CD4-positive, alpha-beta T cell treated with Interleukin-6 for 4 hours (primary cell): ENCODE results near the gene CCDC120.

Source experiments
- DNase-seq: peaks from one replicate; pipeline ENCODE4 v3.0.0-alpha.2; 2020; ENCODE audit warnings: mixed read lengths

The CCDC120 gene, protein sequence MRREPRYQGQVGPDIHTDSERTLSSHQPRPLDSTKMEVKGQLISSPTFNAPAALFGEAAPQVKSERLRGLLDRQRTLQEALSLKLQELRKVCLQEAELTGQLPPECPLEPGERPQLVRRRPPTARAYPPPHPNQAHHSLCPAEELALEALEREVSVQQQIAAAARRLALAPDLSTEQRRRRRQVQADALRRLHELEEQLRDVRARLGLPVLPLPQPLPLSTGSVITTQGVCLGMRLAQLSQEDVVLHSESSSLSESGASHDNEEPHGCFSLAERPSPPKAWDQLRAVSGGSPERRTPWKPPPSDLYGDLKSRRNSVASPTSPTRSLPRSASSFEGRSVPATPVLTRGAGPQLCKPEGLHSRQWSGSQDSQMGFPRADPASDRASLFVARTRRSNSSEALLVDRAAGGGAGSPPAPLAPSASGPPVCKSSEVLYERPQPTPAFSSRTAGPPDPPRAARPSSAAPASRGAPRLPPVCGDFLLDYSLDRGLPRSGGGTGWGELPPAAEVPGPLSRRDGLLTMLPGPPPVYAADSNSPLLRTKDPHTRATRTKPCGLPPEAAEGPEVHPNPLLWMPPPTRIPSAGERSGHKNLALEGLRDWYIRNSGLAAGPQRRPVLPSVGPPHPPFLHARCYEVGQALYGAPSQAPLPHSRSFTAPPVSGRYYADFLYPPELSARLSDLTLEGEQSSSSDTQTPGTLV

DNA sequence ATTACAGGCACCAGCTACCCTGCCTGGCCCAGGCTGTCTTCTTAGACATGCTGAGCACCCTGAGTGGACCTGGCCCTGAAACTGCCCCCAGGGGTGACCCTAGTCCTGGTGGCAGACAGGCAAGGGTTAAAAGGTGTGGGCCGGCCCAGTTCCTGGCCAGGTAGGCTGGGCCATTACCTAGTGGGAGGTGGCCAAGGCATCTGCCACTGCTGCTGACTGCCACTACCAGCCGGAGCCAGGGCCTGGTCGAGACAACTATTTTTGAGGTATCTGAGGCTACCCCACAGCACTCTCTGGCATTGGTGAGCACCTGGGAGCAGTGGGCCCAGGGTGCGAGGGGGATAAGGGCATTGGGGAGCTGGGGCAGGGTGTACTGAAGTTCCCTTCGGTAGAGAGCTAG is at the start of gene CCDC120:
Gene CCDC120 (plus strand): TSS at position 206 of the 400 bp plus-strand sequence. CDS start 3,043 bp downstream, outside the sequence.
- DNase-seq = no peak

DNA sequence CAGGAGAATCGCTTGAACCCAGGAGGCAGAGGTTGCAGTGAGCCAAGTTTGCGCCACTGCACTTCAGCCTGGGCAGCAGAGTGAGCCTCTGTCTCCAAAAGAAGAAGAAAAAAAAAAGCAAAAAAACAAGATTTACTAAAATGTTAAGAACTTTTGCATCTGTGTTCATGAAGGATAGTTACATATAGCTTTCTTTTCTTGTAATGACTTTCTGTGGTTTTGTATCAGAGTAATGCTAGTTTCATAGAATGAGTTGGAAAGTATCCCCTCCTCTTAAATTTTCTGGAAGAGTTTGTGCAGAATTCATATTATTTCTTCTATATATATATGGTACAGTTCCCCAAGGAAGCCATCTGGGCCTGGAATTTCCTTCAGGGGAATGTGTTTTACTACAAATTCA is 39.7 kb upstream of the CCDC120 start:
- DNase-seq = no peak

DNA sequence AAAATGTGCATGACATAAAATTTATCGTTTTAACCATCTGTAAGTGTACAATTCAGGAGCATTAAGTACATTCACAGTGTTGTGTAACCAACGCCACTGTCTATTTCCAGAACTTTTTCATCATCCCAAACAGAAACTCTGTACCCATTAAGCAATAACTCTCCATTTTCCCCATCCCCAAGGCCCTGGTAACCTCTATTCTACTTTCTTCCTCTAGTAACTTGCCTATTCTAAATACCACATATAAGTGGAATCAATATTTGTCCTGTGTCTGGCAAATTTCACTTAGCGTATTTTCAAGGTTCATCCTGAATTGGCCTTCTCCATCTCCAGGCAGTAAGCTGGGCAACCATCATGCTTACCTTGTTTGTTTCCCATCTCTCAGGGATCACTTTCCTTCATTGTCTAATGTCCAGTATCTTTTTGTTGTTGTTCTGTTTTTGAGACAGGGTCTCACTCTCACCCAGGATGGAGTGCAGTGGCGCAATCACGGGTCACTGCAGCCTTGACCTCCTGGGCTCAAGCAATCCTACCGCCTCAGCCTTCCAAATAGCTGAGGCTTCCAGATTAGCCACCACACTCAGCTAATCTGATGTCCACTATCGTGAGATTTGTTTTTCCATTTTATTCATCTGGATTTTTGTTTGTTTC is 39.1 kb upstream of the CCDC120 start:
- DNase-seq = no peak

DNA sequence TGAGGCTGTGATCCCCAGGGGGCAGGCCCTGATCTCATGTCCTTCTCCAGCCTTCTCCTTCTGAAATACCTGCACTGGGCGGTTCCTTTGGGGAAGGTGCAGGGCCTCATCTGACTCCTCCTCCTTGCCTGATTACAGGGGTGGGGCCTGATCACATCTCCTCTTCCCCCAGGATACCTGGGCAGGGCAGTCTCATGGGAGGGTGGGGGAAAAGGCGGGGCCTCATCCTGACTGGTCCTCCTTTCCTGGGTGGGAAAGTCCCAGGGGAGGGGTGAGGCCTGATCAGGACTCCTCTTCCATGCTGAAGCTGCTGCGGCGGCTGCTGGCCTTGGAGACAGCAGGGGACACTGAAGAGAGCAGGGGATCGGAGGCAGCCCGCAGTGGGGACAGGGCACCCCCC is 28.9 kb upstream of the CCDC120 start:
- no peak for DNase-seq

DNA sequence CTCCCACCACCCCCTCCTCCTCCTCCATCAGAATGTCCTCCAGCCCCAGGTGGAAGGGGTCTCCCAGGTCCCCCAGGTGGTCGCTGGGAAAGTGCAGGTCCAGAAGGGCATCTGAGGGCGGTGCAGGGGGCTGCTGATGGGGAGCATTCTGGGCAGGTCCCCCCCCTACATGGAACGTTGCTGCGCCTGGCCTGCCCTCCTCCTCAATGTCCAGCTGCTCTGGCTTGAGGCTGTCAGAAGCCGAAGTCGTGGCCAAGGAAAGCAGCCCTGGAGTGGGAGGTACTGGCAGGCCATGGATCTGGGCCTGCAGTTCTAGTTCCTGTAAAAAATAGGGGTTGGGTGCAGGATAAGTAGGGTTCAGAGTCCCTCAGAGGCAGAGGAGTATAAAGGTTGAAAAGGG is 28.5 kb upstream of the CCDC120 start:
- no peak for DNase-seq

DNA sequence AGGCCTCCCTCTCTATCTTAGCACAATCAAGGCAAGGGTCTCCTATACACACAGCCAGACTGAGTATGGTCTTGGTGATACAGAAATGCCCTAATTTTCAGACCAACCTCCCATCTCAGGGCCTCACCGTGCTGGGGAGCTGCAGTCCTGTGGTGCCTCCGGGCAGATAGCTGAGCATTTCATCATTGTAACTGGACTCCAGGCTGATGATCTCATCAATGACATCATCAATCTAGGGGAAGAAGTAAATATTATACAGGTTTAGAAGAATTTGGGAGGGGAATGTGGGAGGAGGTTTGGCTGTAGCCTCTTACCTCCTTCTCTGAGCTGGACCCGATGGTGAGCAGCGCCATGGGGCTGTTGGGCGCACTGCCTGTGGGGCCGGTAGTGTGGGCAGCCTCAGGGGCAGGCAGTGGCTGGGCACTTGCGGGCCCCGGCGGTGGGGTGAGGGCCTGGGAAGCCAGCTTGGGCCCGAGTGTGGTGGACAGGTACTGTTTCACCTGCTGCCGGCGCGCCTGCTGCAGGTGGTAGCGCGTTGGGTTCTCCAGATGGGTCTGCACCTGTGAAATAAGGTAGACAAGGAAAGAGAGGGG is 20.8 kb upstream of the CCDC120 start:
- DNase-seq = no peak

DNA sequence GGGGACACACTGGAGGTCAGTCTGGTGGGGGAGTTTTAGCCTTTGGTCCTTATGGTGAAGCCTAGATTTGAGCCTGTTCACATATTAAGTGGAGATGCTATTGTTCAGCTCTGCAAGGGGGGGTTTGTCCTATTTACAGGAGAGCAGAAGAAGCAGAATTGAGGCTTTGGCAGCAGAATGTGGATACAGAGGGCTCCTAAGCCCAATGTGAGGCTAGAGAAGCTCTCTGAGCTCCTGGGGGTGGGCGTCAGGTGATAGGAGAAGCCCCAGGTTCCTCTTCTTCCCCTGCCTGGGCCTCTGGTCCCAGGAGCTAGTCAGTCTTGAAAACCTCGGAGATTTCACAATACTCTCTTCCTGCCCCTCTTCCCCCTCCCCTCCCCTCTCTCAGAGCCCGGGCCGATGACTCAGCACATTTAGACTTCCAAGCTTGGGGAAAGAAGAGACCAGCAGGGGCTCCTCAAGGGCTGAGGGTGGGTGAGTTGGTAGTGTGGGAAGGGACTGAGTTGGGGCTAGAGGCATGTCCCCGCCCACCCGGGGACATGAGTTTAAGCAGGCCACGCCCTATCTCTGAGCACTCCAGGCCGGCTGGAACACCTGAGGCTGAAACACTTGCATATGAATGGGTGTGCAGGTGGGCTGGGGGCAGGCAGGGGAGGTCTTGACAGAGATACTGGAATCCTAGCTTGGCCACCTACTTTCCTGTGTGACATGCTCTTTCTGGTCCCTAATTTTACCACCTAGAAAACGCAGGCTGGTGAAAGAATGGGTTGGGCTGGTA is 19.0 kb upstream of the CCDC120 start:
- DNase-seq = peak; percentile 61

DNA sequence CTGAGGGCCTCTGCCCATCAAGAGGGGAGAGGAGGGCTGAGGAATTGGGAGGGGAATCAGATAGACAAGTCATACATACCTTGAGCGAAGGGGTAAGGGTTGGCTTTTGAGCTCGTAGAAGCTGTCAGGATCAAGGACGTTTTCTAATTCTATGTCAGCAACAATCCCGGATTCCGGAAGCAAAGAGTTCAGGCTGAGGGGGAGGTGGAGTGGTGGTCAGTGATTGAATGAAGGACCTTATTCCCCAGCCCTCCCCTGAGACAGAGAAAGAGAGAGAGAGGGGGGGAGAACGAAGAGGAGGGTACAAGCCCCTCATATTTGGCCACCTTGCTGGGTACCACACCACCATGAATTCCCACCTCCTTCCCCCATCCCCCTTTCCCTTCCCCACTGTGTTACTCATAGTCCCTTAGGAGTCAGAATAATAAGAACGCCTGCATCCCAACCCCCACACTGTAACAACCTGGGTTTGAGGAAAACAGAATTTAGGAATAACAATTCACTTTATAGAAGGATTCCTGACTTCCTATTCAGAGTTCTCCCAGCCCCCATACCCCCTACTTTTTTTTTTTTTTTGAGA is 18.3 kb upstream of the CCDC120 start:
- DNase-seq = no peak

DNA sequence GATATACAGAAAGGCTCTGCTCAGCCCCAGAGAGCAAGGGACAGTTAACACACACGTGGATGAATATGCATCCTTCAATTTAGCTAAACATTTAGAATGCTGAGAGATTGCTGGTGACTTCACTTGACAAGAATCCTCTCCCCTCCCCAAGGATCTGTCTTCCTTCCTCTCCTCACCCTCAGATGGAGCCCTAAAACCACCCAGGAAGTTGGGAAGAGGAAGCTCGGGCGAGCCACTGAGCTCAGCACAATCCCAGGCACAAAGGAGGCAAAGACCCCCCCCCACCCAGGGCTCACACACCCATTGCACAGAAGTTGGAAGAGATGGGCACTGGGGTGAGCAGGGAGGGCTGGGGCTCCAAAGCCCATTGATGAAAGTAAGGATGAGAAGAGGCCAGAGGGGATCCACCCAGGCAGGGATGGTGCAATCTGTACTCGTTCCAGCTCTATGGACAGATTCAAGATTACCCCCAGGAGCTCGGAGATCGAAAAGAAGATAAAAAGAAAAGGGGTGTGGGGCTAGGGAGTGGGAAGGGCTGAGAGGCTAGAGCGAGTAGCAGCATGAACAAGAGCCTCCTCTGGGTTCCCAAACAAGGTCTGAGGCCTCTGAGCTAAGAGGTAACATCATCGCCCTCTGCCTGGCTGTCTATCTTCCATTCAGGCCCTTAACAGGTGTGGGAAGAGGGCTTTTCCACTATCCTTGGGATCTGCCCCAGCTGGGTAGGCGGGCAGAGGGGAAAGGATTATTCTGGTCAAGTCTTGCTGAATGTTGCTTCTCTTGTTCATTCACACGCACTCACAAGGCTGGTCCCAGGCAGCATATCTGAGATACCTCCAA is 16.8 kb upstream of the CCDC120 start:
- DNase-seq = no peak

DNA sequence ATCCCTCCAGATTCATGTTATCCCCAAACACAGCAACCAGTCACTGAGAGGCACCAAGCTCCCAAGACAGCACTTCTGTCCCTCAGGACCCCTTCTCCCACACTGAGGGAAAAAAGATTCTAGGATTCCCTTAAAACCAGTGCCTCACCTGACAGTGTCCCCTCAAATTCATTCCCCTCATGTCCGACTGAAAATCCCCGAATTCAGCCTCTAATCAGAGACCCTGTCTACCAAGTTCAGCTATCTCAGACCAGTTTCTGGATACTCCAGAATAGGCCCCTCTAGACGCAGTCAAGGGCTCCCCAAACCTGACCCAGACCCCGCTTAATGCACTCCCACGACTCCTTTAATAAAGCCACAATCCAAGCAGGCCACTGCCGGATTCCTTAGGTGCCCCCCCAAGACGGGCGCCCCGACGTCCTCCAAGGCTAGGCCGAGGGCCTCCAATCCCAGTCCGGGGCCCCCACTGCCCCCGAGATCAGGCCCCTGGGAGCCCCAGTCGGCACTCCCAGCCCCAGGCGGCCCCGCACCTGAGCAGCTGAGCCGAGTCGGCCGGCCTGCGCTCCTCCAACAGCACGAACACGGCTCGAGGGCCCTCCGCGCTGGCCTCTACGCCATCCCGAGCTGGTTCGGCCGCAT is 16.1 kb upstream of the CCDC120 start:
- DNase-seq = no peak

DNA sequence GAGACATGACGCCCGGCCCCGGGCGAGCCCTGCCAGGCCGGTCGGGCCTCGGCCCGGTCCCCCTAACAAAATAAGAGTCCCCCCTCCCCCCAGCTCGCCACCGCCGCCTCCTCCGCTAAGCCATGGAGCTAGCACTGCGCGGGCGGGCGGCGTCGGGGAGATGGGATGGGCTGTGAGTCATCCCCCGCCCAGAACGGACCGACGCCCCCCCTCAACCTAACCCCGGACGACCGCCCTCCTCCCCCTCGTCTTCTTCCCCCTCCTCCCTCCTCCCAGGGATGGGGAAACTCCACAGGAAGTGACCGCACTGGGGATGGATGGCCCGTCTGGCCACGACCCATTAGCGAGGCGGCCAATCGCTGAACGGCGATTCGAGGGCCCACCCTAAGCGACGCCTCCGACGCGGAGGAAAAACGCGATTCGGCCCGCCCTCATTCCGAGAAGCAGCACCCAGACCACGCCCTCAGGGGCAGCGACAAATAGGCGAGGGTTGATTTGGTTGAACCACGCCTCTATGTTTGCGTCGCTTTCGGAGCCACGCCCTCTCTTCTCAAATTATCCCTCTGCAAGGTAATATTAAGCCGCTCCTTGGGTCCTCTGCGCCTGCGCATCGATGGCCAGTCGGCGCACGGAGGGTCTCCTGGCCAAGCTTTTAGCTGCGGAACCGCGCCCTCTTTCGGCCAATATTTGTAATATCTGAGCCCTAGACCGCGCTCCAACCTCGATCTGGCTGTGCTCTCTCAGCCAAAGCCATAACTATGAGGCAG is 15.4 kb upstream of the CCDC120 start, which contains the start of gene TFE3:
Gene TFE3 (minus strand): TSS at position 138 of the 767 bp plus-strand sequence. CDS start 131 bp downstream, at position 7.
- DNase-seq = peak; percentile 98

DNA sequence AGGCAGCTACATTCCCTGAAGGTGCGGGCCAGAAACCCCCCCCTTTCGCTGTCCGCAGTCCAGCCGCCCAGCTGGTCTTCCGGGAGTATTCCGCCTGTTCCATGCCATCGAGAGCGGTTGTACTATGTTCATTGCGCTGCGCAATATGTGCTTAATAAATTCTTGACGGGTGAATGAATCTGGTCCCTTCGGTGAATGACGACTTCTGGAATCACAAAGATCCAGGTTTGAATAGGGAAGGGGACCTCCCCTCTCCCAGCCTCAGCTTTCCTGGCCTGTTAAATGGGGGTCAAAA is 14.9 kb upstream of the CCDC120 start:
- no peak for DNase-seq

DNA sequence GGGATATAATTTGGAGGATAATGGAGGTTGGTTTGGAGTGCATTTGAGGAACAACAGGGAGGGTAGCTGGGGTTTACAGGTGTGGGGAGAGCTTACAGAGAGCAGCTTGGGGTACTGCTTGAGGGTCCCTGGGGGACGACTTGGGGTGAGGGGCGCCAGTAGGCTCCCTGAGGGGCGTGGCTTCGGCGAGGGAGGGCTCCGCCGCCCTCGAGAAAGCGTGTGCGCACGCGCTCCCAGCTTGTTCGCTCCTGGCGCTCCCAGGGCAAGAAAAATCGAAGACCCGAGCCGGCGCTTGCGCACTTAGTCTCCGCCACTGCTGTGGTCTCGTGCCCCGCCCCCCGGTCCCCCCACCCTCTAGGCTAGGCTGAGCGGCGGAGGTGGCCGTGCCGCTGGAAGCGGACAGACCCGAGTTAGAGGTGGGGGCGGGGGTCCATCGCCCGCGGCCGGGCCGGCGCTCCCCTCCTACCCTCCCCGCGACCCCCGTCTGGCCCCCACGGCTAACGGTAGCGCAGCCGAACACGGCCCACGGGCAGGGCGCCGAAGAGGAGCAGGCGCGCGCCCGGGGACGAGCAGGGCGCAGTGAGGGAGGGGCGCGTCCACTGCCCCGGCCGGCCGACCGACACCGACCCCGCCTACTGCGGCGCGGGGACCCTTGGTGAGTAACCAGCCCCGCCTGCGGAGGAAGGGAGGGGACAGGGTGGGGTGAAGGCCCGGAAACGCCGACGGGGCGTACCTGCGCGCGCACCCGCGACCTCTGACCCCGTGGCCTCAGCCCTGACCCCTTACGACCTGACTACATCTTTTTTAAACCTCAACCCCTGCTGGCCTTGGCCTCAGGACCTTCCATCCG is 5.4 kb upstream of the CCDC120 start:
- DNase-seq = peak; percentile 80

DNA sequence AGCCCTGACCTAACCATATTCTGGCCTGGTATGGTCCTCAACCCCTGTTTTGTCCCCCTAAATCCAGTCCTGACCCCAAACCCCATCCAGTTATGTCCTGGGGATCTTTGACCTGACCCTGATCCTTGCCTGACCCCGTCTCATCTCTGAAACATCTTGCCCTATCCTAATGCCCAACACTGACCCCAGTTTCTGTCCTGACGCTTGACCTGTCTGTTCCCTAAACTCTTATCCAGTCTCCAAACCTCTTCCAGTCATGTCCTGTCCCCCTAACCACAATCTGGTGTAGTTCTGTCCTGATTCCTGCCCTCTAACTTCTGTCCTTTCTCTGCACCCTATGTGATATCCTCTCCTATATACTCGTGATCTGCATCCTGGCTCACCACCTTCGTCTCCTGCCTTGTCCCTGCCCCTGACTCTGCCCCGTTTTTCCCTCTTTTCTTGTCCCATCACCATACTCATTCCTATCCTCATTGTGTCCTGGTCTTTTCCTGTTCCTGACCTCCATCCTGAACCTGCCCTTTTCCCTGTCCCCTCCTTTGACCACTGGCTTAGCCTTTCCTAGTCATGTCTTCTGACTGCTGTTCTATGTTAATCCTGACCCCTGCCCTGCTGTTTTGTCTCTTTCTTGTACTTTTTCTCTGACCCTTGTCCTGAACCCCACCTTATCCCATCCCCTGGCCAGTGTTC is 4.6 kb upstream of the CCDC120 start:
- no peak for DNase-seq

DNA sequence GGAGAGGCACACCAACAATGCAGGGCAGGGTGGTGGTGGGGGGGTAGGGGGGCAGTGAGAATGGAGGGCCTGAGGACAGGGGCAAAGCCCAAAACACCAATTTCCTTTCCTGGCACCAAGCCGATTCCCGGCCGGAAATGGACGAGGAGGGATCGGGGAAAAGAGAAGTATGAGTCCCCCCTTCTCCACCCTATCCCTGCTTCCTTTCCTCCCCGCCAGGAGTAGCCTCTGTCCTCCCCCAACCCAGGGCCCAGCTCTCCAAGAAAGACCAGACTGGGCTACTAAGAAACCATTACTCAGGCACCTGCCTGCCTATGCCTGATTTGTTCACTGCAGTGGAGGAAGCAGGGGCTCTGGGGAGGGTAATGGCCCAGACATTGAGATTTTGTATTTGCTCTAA is 402 bp downstream of the CCDC120 start:
- DNase-seq = no peak

DNA sequence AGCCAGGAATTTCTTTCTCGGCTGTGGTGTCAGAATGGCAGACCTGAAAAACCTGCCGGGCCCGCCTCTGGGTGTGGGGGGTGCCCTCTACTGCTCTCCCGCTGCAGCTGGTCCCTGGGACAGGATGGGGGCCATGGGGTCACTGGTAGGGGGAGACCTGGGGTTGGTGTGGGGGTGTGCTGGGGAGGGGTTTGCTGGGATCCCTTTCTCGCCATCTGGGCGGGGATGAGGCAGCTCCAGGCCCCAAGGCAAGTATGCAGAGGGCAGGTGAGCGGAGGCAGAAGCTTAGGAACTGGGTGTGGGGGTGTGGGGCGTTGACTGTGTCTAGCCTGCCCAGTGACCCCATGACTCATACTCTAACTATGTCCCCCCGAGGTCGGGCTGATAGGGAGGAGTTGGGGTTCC is 884 bp downstream of the CCDC120 start:
- DNase-seq = no peak

DNA sequence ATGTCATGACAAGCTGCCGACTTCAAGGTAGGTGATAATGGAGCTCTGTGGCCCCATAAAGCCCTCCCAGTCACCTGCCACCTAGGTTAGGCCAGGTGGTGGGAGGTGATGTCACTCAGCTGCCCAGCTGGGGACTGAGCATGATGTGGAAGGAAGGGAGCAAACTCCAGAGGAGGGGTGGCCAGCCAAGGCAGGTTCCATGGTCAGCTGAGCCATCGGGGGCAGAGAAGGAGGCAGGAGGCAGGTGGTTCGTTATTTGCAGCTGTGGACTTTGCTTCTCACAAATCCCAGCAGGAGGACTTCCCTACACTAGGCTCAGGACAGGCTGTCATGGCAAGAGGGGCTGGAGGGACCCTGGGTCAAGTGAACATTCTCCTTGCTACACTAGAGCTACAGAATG is 2.1 kb downstream of the CCDC120 start:
- no peak for DNase-seq

DNA sequence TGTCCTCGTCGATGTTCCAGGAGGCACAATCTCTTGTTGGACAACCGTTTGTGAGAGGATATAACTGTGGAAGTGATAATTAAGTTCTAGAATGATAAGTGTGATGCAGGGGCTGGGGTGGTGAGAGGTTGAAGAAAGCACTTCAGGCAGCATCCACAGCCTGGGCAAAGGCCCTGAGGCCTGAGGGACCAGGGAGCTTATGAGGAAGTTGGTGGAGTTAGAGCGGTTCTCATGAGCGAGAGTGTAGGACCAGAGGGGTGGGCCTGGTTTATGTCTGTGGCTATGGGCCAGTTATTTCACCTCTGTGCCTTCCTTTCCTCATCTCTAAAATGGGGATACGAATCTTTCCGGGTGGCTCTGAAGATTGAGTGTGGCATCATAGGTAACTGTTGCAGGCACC is 2.7 kb downstream of the CCDC120 start:
- DNase-seq = no peak
